HFFc6 (cell line): ENCODE data around the gene HMGB4. TPM values are rescaled to one million over a fixed set of nuclear protein-coding genes. Genes with fewer than 3 reads are reported as not detected.
A peak's percentile ranks its signal among the peaks of the same experiment; 100 is the strongest.

Source experiments
- DNase-seq: peaks from one replicate; pipeline ENCODE4 v3.0.0-alpha.2; 2018
- H3K27ac Mint-ChIP-seq: 2 replicates; pipeline ENCODE4 v1.8.0; 2020; ENCODE audit warnings: mild to moderate bottlenecking, mixed read lengths
- H3K27me3 Mint-ChIP-seq: 2 replicates; pipeline ENCODE4 v1.8.0; 2021; ENCODE audit warnings: mild to moderate bottlenecking, moderate library complexity, mixed read lengths; ENCODE audit not compliant: insufficient read depth
- H3K36me3 Mint-ChIP-seq: 2 replicates; pipeline ENCODE4 v1.8.0; 2021; ENCODE audit warnings: low read depth, mixed read lengths
- H3K4me1 Mint-ChIP-seq: 2 replicates; pipeline ENCODE4 v1.8.0; 2020; ENCODE audit warnings: low read depth, mixed read lengths
- H3K4me3 Mint-ChIP-seq: 2 replicates; pipeline ENCODE4 v1.8.0; 2020; ENCODE audit warnings: mild to moderate bottlenecking, moderate library complexity, mixed read lengths
- H3K9me3 Mint-ChIP-seq: 2 replicates; pipeline ENCODE4 v1.8.0; 2020; ENCODE audit warnings: mild to moderate bottlenecking, mixed read lengths
- CTCF ChIP-seq: fragments of 200-600 bp; sonication (generic); IDR thresholded peaks from 2 replicates; pipeline ENCODE4 v1.5.0; 2021; ENCODE audit warnings: antibody characterized with exemption, mild to moderate bottlenecking
- long read RNA-seq: library from polyadenylated mRNA; unstranded; transcript quantifications from one replicate; pipeline ENCODE4 v2.0.0, GENCODE V29; 2019
- total RNA-seq, 6 experiments: library from RNA; stranded (reverse); fragmentation: NEBNext Ultra II Directional; extraction: Animal tissue kit (Norgen Biotek cat#: 25700); gene quantifications; 2 replicates in 1 of 6; 3 replicates in 5 of 6; pipeline ENCODE4 v1.2.3, GENCODE V29; 2021

The HMGB4 gene
- total RNA-seq = not detected
- long read RNA-seq = 0 reads

- no peak within 1 kb of the TSS for H3K27ac Mint-ChIP-seq
- H3K9me3 Mint-ChIP-seq = peaks cover 33% of the 10 kb centered on the region
- no peak for TF ChIP-seq CTCF
- no peaks in the 10 kb centered on the region; the same call in 1 of the 2 replicates for H3K4me1 Mint-ChIP-seq
- H3K27me3 Mint-ChIP-seq = peaks cover 1% of the 10 kb centered on the region
- peaks cover 6% of the 10 kb centered on the region; the same call in 1 of the 2 replicates for H3K36me3 Mint-ChIP-seq
- H3K4me3 Mint-ChIP-seq = no peak within 1 kb of the TSS
- no peak for DNase-seq
These were observed at the start of gene HMGB4 for GRCh38 chr1:33863779-33864178. TSS of gene HMGB4 (plus strand) at chr1:33864079. CDS start at chr1:33864192, 113 bp downstream.

- H3K9me3 Mint-ChIP-seq = peaks cover 18% of the 10 kb centered on the region
- H3K27me3 Mint-ChIP-seq = peaks cover 7% of the 10 kb centered on the region; the same call in 1 of the 2 replicates
- no peak overlapping the region for H3K27ac Mint-ChIP-seq
- H3K36me3 Mint-ChIP-seq = peaks cover 13% of the 10 kb centered on the region
- DNase-seq = peak; percentile 11
- peaks cover 14% of the 10 kb centered on the region; the same call in 1 of the 2 replicates for H3K4me1 Mint-ChIP-seq
- no peak overlapping the region for H3K4me3 Mint-ChIP-seq
- no peak for TF ChIP-seq CTCF
These were observed 49.7 kb upstream of the HMGB4 start for GRCh38 chr1:33814166-33814565.

- no peak overlapping the region for H3K4me3 Mint-ChIP-seq
- peaks cover 18% of the 10 kb centered on the region for H3K9me3 Mint-ChIP-seq
- peaks cover 7% of the 10 kb centered on the region; the same call in 1 of the 2 replicates for H3K27me3 Mint-ChIP-seq
- H3K27ac Mint-ChIP-seq = no peak overlapping the region
- peak; percentile 66 for DNase-seq
- H3K4me1 Mint-ChIP-seq = peaks cover 14% of the 10 kb centered on the region; the same call in 1 of the 2 replicates
- H3K36me3 Mint-ChIP-seq = peaks cover 13% of the 10 kb centered on the region
- no peak for TF ChIP-seq CTCF
These were observed 48.8 kb upstream of the HMGB4 start for GRCh38 chr1:33815061-33815460.

- Mint-ChIP-seq H3K27me3 (peaks cover 7% of the 10 kb centered on the region; the same call in 1 of the 2 replicates), H3K27ac (no peak overlapping the region), H3K4me1 (peaks cover 14% of the 10 kb centered on the region; the same call in 1 of the 2 replicates), H3K9me3 (peaks cover 26% of the 10 kb centered on the region), H3K36me3 (peaks cover 18% of the 10 kb centered on the region), H3K4me3 (no peak overlapping the region)
- DNase-seq = no peak
- no peak for TF ChIP-seq CTCF
These were observed 45.8 kb upstream of the HMGB4 start for GRCh38 chr1:33818071-33818470.

GRCh38 chr1:33819290-33819912 is 44.5 kb upstream of the HMGB4 start:
- Mint-ChIP-seq H3K4me3 (no peak overlapping the region), H3K4me1 (peaks cover 10% of the 10 kb centered on the region; the same call in 1 of the 2 replicates), H3K36me3 (peaks cover 12% of the 10 kb centered on the region), H3K27ac (no peak overlapping the region), H3K9me3 (peaks cover 19% of the 10 kb centered on the region), H3K27me3 (peaks cover 6% of the 10 kb centered on the region; the same call in 1 of the 2 replicates)
- no peak for TF ChIP-seq CTCF
- no peak for DNase-seq
